Adipose tissue (tissue), 3 donors: Measurements from ENCODE around the gene SNX30. TPM values are rescaled to one million over a fixed set of nuclear protein-coding genes. Genes with fewer than 3 reads are reported as not detected.

Source experiments
- H3K27ac ChIP-seq: one replicate; pipeline ENCODE4 v1.5.1; 2013; ENCODE audit warnings: low read depth, low read length
- WGBS, 3 donors: extraction: QIAGEN DNeasy Blood & Tissue Kit; methylation state at CpG; one replicate each; pipeline ENCODE4 v1.1.7; 2013; 5-methylcytosine and 5-hydroxymethylcytosine counted together
- polyA plus RNA-seq, 3 donors: library from polyadenylated mRNA; stranded (reverse); fragments of 200-250 nt; gene quantifications; one replicate each; pipeline ENCODE4 v1.2.3, GENCODE V29; 2013
- donor health status: healthy with polysubstance abuse.
- donor health status: Bipolar disorder and iron deficiency.
- donor health status: healthy.

The SNX30 gene
- polyA plus RNA-seq, 3 donors: 2.2 to 4.2 (median 3.3) TPM

DNA sequence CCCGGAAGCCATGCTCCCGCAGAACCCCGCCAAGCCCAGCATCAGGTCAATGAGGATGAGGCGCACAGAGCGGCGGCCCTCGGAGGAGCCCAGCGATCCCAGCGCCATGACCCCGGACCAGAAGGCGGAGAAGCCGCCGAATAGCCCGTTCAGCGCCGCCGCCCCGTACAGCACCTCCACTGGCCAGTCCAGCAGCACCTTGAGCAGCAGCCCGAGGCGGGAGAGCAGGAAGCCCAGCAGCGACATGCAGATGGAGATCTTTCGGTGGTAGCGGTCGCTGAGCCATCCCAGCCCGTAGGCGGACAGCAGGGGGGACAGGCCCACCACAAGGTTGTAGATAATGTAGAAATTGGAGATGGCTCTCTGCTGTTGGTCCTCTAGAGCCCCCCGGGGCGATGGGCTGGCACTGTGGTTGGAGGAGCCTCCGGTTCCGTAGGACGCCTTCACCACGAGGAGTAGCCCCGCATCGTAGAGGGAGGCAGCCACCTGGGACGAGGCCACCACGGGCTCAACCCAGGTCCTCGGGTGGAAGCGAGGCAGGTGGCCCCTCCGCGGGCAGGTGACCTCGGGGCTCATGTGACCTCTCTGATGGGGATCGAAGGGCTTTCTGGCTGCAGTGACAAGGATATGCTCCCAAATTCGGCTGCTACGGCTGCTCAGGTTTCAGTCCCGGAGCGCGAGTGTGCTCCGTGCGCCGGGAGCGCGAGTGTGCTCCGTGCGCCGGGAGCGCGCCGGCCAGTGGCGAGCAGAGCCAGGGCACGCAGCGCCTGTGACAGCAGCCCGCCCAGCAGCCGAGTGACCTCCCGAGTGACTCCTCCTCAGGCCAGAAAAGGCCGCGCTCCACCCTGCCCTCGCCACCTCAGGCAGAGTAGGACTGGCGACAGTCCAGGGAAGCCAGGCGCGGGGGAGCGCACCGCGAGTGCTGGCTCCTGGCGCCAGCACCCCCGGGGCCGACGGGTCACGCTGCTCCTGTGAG is 139.8 kb downstream of the SNX30 start, which contains the start of gene SLC46A2:
Gene SLC46A2, minus strand, starts transcription at position 771 of the 976 bp plus-strand sequence. Its CDS starts 195 bp downstream, at position 576.
- no peak within 1 kb of the TSS for H3K27ac ChIP-seq
- WGBS, 3 donors: 10 to 18% (median 13%) methylated on average over 76 to 78 of the region's 78 CpGs

DNA sequence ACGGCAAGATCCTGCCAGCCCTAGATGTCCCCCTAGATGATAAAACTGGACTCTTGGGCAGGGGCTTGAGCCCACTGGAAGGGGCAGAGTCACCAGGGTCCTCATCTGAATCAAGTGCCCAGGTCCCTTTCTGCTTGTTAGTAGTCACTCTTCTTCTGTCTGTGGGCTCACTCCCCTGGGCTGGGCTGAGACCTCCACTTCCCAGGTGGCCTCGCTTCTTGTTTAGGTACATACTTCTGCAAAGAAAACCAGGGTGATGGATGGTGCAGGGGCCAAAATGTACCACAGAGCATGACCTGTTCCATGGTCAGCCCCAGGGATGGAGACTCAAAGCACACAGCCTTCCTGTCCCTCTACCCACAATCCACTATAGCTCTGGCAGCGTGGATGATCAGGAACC is 141.0 kb downstream of the SNX30 start:
- 92 to 95% (median 95%) methylated on average over 3 of the region's 3 CpGs for WGBS, 3 donors
- no peak overlapping the region for H3K27ac ChIP-seq

DNA sequence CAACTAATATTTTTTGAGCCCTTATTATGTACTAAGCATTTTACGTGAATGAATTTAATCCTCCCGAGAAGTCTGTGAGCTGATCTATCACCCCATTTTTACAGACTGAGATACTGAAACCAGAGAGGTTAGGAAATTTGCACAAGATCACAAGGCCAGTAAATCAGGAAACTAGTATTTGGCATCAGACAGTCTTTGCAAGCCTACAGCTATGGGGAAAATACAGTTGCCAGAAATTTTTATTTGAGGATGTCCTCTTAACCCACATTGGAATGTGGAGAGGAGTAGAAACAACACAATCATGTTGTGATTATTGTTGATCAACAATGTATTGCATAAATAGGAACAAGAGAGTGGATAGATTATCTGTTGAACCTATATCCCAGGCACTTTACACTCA is 142.4 kb downstream of the SNX30 start:
- H3K27ac ChIP-seq: no peak overlapping the region
- WGBS, 3 donors: 64 to 91% (median 87%) methylated on average over 2 of the region's 2 CpGs

GRCh38 chr9:112894041-112894440 is 143.5 kb downstream of the SNX30 start:
- no peak overlapping the region for H3K27ac ChIP-seq
- WGBS, 3 donors: 70 to 93% (median 90%) methylated on average over 1 of the region's 1 CpG

- 82 to 88% (median 85%) methylated on average over 1 of the region's 1 CpG for WGBS, 3 donors
These were observed 144.1 kb downstream of the SNX30 start for GRCh38 chr9:112894699-112895098.

GRCh38 chr9:112896131-112896530 is 145.6 kb downstream of the SNX30 start:
- no peak overlapping the region for H3K27ac ChIP-seq
- WGBS, 3 donors: 37 to 50% (median 41%) methylated on average over 3 of the region's 3 CpGs

More at GRCh38 chr9:112894699-112895098, 144.1 kb downstream of the SNX30 start:
- no peak overlapping the region for H3K27ac ChIP-seq

- no peak overlapping the region for H3K27ac ChIP-seq
- 37 to 49% (median 44%) methylated on average over 6 of the region's 6 CpGs for WGBS, 3 donors
These were observed 148.3 kb downstream of the SNX30 start for GRCh38 chr9:112898872-112899311.

DNA sequence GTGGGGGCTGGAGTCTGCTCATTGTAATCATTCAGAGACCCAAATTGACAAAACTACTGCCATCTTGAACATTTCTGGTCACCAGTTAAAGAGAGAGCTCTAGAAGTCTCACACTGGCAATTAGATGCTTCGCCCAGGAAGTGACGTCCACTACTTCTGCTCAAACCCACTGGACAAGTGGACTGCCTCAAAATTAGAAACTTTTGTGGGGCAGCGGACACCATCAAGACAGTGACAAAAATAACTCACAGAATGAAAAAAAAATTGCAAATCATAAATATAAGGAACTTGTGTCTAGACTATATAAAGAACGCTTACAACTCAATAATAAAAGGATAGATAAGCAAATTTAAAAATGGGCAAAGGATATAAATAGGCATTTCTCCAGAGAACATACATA is 149.9 kb downstream of the SNX30 start:
- 72 to 82% (median 73%) methylated on average over 4 of the region's 4 CpGs for WGBS, 3 donors
- H3K27ac ChIP-seq: no peak overlapping the region

GRCh38 chr9:112900901-112901300 is 150.3 kb downstream of the SNX30 start:
- WGBS, 3 donors: 50 to 71% (median 69%) methylated on average over 1 of the region's 1 CpG
- no peak overlapping the region for H3K27ac ChIP-seq

GRCh38 chr9:112905084-112905483 is 154.5 kb downstream of the SNX30 start:
- H3K27ac ChIP-seq: no peak overlapping the region
- 48 to 56% (median 54%) methylated on average over 4 of the region's 4 CpGs for WGBS, 3 donors

DNA sequence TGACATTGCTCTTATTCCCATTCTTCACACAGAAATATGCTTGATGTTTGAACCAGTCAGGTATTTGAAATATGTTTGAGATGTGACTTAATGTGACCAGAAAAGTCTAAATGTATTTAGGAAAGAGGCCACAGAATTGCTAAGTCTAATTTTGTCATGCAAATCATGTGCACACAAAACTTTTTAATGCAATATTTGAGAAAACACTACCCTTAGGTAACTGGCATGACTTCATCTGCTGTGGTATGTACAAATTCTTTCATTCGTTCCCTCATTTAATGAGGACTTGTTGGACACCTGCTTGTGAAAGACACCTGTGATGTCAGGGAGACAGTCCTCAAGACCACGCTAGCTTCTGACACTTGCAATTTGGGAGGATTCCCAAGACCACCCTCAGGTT is 161.2 kb downstream of the SNX30 start:
- H3K27ac ChIP-seq: no peak overlapping the region
- 62 to 86% (median 82%) methylated on average over 2 of the region's 2 CpGs for WGBS, 3 donors

DNA sequence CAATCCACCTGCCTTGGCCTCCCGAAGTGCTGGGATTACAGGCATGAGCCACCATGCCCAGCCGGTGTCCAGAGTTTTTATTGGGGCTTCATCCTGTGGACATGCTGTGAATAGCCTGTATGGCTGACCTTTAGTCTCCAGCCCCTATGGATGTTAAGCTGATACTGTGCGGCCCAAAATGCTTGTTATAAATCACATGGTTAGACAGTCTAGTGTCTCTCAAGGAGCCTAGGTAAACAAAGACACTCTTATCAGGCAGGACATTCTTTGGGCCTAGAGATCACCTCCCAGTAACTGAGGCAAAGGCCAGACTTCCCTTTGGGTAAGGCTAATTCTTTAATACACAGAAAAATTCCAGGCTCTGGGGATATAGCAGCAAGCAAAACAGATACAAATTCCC is 162.1 kb downstream of the SNX30 start:
- H3K27ac ChIP-seq: no peak overlapping the region
- 90 to 93% (median 91%) methylated on average over 3 of the region's 3 CpGs for whole genome bisulfite sequencing, 3 donors

GRCh38 chr9:112913326-112913725 is 162.8 kb downstream of the SNX30 start:
- 87 to 95% (median 90%) methylated on average over 4 of the region's 4 CpGs for WGBS, 3 donors
- H3K27ac ChIP-seq: no peak overlapping the region

GRCh38 chr9:112914524-112914923 is 164.0 kb downstream of the SNX30 start:
- WGBS, 3 donors: 57 to 70% (median 63%) methylated on average over 2 of the region's 2 CpGs
- H3K27ac ChIP-seq: no peak overlapping the region

DNA sequence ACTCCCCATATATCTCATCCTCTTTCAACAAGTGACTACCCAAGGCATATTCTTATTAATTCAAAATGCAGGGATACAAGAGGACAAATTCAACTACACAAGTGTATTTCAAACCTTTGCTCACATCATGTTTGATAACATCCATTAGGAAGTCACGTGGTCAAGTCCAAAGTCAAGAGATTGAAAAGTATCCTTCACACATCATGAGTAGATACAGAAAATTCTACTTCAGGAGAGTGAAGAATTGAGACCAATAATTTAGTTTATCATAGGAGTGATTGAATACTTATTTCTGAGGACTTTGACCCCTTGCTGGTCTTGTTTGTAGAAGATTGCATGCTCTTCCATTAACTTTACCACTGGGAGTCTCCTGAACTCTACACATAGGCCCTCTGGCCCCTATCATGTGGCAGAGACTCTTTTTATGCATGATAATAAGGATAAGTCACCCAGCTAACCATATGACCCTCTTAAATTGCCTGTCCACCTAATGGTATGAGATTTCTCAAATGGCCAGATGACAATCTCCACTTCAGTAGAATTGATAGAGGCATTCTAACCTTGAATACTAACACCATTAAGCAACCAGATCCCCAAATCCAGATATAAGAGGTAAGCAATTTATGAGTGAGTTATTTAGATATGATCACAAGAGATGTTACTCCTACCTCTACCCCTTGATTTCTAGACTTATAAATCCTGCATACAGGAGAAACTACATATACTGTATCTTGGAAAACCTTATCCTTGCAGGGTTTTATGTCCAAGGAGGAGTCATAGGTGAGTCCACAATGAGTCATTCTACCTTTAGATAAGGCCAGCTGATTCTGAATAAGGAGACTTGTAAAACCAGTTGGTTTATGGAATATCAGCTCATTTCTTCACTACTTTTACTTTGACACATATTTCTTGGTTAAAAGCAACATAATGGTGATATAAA is 166.8 kb downstream of the SNX30 start:
- no peak overlapping the region for H3K27ac ChIP-seq
- WGBS, 3 donors: 50 to 78% (median 71%) methylated on average over 1 of the region's 1 CpG

DNA sequence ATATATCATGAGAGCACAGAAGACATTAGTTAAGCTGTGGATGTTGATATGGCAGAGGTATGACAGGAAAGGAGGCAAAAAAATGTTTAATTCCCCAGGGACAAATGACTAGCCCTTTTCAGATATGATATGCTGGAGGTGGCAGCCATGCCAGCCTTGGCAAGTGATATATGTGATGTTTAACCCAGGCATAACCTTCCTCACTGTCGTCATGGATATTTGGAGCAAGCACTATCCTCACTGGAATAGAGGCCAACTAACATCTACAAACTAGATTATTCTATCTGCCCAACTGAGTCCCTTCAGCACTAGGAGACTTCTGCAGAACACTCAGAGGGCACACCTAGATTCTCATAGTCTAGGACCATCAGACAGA is 167.4 kb downstream of the SNX30 start:
- WGBS, 3 donors: 14 to 75% (median 56%) methylated on average over 1 of the region's 1 CpG

GRCh38 chr9:112921549-112921948 is 171.0 kb downstream of the SNX30 start:
- no peak overlapping the region for H3K27ac ChIP-seq
- WGBS, 3 donors: 22 to 23% (median 23%) methylated on average over 3 of the region's 3 CpGs

More for the DNA sequence above, 167.4 kb downstream of the SNX30 start:
- H3K27ac ChIP-seq: no peak overlapping the region
